Measurements from ENCODE around the gene TNFRSF9. TPM values are rescaled to one million over a fixed set of nuclear protein-coding genes. Genes with fewer than 3 reads are reported as not detected.

Gene TNFRSF9
- total RNA-seq, 1 experiment from 2014 or later = 0.23 TPM

DNA sequence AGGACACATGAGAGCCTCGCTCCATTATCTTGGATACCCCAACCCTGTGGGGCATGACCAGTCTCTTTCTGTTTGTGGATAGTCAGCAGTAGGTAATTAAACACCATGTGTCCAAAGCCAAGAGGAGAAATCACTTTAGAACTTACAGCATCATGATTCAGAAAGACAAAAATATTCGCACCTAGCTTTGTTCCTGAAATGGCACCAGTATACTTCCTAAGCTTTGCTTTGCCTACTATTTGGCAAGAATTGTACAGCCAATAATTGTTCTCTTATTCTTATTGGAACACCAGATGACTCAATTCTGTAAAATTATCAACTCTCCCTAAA is 24.2 kb downstream of the TNFRSF9 start:
- CTCF ChIA-PET = no interaction called here
- H3K4me1 ChIP-seq (ENCODE audit: control insufficient read depth, insufficient read depth, low read length) = peaks cover 6% of the 10 kb centered on the region; the same call in 1 of the 2 replicates
- TF ChIP-seq REST (IDR thresholded peaks at IDR 0.05; ENCODE audit: insufficient read depth in 1 of 2, low read depth in 2 of 2, low read length in 1 of 2) (no peak), TCF7L2 (IDR thresholded peaks at IDR 0.05; ENCODE audit: low read depth, low read length) (no peak), POLR2AphosphoS5 (IDR thresholded peaks at IDR 0.05; ENCODE audit: low read depth, low read length) (no peak), SIN3A (IDR thresholded peaks at IDR 0.05; ENCODE audit: borderline replicate concordance, insufficient read depth, low read depth, low read length) (no peak), CTCF (IDR thresholded peaks at IDR 0.05) (no peak)
- POLR2A ChIA-PET = interaction anchor here (0.6 kb wide), 1 partner anchor 12 kb away, joined by 4 read pairs; no protein-coding TSS in a partner anchor
- DNase-seq (ENCODE audit: low read depth, low spot score) (no peak), ATAC-seq (no peak)
- no peaks in the 10 kb centered on the region for H3K36me3 ChIP-seq (ENCODE audit: control insufficient read depth, insufficient read depth, low read length)
- no peak overlapping the region for H3K4me3 ChIP-seq (ENCODE audit: low read depth in 2 of 2, low read length in 2 of 2)
- H3K9me3 ChIP-seq (ENCODE audit: control insufficient read depth, insufficient read depth, low read depth, low read length) = no peaks in the 10 kb centered on the region
- no peaks in the 10 kb centered on the region for H3K27me3 ChIP-seq (ENCODE audit: control insufficient read depth, insufficient read depth, low read length)
- no peak overlapping the region for H3K27ac ChIP-seq (ENCODE audit: low read length)
- in situ Hi-C loops (cut with HindIII; ENCODE audit: low pct_unique_long_range_greater_than_20kb, low sequenced_read_pairs) (no loop called here), intact Hi-C loops (cut with micrococcal nuclease; ENCODE audit: unreplicated experiment) (no loop called here)
- BruUV-seq (replicated peaks) = no TSS peak

DNA sequence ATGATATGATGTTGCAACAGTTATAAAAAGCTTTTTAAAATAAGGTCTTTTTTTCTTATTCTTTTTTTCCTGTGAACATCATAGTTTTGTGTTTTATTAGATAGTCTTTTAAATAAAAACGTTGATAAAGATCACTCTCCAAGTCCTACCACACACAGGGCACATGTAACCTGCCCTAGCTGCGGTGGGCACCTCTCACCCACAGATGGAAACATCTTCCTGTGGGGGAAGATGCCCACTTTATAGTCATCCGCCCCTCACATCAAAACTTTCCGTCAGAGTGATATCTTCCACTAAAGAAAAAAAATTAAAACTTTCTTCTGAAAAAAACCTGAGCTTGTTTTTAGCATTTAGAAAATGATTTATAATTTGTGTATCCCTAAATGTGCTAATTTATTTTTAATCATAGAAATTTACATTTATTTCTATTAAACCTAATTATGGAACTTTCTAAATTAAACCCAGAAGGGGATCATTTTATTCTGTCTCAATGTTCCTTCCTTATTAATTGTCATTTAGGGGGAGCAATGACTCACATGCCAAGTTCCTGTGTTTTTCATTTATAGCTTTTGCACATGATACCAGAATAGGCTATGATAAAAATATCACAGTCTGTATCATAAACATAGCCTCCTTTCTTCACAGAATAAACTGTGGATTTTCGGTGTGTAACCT is 24.7 kb downstream of the TNFRSF9 start:
- intact Hi-C loops (cut with micrococcal nuclease; ENCODE audit: unreplicated experiment) (no loop called here), in situ Hi-C loops (cut with HindIII; ENCODE audit: low pct_unique_long_range_greater_than_20kb, low sequenced_read_pairs) (no loop called here)
- Histone ChIP-seq H3K9me3 (ENCODE audit: control insufficient read depth, insufficient read depth, low read depth, low read length) (no peaks in the 10 kb centered on the region), H3K4me1 (ENCODE audit: control insufficient read depth, insufficient read depth, low read length) (peaks cover 6% of the 10 kb centered on the region; the same call in 1 of the 2 replicates), H3K4me3 (ENCODE audit: low read depth in 2 of 2, low read length in 2 of 2) (no peak overlapping the region), H3K27ac (ENCODE audit: low read length) (no peak overlapping the region), H3K36me3 (ENCODE audit: control insufficient read depth, insufficient read depth, low read length) (no peaks in the 10 kb centered on the region), H3K27me3 (ENCODE audit: control insufficient read depth, insufficient read depth, low read length) (no peaks in the 10 kb centered on the region)
- TF ChIP-seq SIN3A (IDR thresholded peaks at IDR 0.05; ENCODE audit: borderline replicate concordance, insufficient read depth, low read depth, low read length) (no peak), REST (IDR thresholded peaks at IDR 0.05; ENCODE audit: insufficient read depth in 1 of 2, low read depth in 2 of 2, low read length in 1 of 2) (no peak), POLR2AphosphoS5 (IDR thresholded peaks at IDR 0.05; ENCODE audit: low read depth, low read length) (no peak), TCF7L2 (IDR thresholded peaks at IDR 0.05; ENCODE audit: low read depth, low read length) (no peak), CTCF (IDR thresholded peaks at IDR 0.05) (no peak)
- no peak for DNase-seq (ENCODE audit: low read depth, low spot score)
- BruUV-seq (replicated peaks) = no TSS peak
- ATAC-seq = no peak
- POLR2A ChIA-PET = interaction anchor here (0.6 kb wide), 1 partner anchor 12 kb away, joined by 4 read pairs; no protein-coding TSS in a partner anchor
- CTCF ChIA-PET = no interaction called here

Measured in Panc1 (cell line).